ENCODE measurements around the gene CD4. TPM values are rescaled to one million over a fixed set of nuclear protein-coding genes. Genes with fewer than 3 reads are reported as not detected.
"Not testable (repeated sequence)": the region's sequence is repeated elsewhere in the genome, so short reads cannot be mapped to it uniquely, and the experiment has no call there.

Gene CD4
- 31.3 TPM for total RNA-seq
- long read RNA-seq, transcript CD4-201 (10 exons, 3,114 nt): major isoform, 30 of 47 reads
- long read RNA-seq, partial matches to known transcripts: 13 of 47 reads
- long read RNA-seq, other reads (novel, unspliced or antisense): 4 of 47 reads

- no peak for DNase-seq (ENCODE audit: low spot score)
These were observed at the start of gene CD4 for GRCh38 chr12:6788972-6789924. Gene CD4 (plus strand): TSS chr12:6789528. CDS start chr12:6800139, 10,611 bp downstream.

GRCh38 chr12:6742080-6742479 lies 47.2 kb upstream of the CD4 start:
- not testable (repeated sequence) for DNase-seq (ENCODE audit: low spot score)

DNA sequence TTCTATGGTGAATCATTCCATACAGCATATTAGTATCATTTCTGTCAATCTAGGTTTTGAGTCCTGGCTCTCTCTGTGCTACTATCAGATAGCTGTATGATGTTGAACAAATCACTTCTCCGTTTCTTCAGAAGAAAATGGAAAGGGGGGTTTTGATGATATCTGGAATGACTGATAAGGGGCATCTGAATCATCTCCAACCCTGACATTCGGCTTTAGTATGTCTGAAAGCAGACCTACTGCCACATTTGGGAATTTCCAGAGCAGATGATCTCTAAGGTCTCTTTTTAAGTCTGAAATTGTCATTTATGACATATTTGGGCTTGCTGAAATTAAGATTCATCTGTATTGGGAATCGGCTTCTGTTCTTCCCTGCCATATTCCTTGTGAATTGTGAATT lies 46.5 kb upstream of the CD4 start:
- no peak for DNase-seq (ENCODE audit: low spot score)

- DNase-seq (ENCODE audit: low spot score): not testable (repeated sequence)
These were observed 46.0 kb upstream of the CD4 start for GRCh38 chr12:6743300-6743699.

- DNase-seq (ENCODE audit: low spot score): no peak
These were observed 43.4 kb upstream of the CD4 start for GRCh38 chr12:6745741-6746525.

GRCh38 chr12:6747216-6747615 lies 42.1 kb upstream of the CD4 start:
- DNase-seq (ENCODE audit: low spot score): no peak

DNA sequence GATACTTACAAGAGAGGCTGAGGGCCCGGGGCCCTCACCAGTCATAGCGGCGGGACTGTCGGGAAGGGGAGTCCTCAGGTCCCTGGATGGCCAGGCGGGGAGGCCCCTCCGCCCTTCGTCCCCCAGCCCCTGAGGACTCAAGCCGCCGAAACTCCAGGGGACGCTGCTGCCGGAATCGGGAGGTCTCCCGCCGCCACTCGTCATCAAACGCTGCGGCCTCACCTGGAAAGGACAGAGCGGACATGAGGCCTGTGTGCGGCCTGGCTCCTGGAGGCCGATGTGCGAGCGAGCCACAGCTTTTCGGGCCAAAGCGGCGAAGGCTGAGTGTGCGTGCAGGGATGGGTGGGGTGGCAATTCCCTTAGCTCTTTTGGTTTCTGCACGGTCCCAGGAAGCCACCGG lies 40.6 kb upstream of the CD4 start:
- DNase-seq (ENCODE audit: low spot score): no peak

- no peak for DNase-seq (ENCODE audit: low spot score)
These were observed 38.8 kb upstream of the CD4 start for GRCh38 chr12:6750506-6750905.

- DNase-seq (ENCODE audit: low spot score): no peak
These were observed 37.6 kb upstream of the CD4 start for GRCh38 chr12:6751767-6752166.

DNA sequence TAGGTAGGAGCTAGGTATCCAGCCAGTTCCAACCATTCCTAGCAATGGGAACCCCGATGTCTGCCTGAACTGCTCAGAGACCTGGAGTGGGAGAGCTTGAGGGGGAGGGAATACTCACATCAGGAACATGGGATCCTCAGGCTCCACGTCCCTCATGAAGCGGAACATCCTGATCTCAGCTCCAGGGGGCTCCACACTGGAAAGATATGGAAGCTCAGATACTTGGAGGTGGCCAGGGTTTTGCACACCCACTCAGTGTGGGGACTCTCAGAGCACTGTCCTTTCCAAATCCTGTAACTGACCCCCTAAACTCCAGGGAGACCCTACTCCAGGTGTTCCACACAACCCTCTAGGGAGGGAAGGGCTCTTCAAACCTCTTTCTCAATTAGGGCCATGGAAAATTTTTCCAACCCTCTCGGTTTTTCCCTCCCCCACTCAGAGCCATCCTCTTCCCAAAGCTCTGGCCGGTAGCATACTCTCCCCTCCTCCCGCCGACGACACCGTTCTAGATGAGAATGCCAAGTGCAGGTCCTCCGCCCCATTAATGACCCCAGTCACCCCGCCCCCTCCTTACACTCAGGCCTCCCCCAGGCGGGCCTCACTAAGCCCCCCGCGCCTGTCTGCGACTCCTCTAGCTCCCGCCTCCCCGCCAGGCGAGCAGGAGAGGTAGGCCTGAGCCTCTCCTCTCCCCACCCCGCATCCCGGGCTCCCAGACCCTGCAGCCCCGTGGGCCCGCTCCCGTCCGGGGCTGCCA lies 37.0 kb upstream of the CD4 start:
- no peak for DNase-seq (ENCODE audit: low spot score)

GRCh38 chr12:6752921-6753771 lies 36.2 kb upstream of the CD4 start, which contains the start of gene MLF2:
Gene MLF2 (minus strand): TSS chr12:6753141. CDS start chr12:6752334, 807 bp downstream.
- peak; percentile 98 for DNase-seq (ENCODE audit: low spot score)

- DNase-seq (ENCODE audit: low spot score): no peak
These were observed 35.5 kb upstream of the CD4 start for GRCh38 chr12:6753772-6754356.

DNA sequence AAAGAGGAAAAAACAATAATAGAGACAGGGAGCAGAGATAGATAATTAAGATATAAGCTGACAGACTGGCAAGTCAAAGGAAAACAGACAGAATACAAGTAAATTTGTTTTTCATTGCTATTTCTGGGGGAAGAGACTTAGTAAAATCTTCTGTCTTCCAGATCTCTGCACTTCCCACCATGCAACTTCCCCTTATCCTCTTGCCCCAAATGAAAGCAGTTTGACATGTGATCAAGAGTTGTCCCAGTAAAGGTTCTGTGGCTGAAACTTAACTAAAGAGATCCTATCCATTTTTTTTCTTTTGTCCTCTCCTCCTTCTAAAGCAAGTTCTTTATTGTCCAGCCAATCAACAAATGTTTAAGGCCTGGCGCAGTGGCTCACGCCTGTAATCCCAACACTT lies 34.9 kb upstream of the CD4 start:
- DNase-seq (ENCODE audit: low spot score): no peak

DNA sequence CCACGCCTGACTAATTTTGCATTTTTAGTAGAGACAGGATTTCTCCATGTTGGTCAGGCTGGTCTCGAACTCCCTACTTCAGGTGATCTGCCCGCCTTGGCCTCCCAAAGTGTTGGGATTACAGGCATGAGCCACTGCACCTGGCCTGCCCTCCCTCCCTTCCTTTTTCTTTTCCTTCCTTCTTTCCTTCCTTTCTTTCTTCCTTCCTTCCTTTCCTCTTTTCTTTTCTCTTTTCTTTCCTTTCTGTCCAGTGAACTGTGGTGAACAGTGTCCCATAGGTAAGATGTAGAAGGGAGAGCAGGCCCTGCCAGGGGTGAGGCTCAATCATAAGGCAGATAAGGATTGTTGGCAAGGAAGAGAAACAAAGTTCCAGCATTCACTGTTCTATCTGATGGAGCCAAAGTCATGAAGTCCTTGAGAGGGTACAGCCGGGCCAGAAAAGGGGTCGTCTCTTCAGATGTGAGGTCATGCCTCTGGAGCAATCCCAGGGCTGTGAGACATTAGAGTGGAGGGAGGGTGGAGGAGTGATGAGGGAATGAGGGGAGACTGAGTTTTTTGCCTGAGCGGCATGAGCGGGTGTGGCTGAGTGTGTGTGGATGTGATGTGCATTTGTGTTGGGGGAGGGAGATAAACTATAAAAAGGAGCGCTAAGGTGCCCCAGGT lies 32.2 kb upstream of the CD4 start:
- no peak for DNase-seq (ENCODE audit: low spot score)

- no peak for DNase-seq (ENCODE audit: low spot score)
These were observed 30.7 kb upstream of the CD4 start for GRCh38 chr12:6758506-6759095.

GRCh38 chr12:6759741-6760140 lies 29.6 kb upstream of the CD4 start:
- DNase-seq (ENCODE audit: low spot score): no peak

GRCh38 chr12:6763380-6763779 lies 25.9 kb upstream of the CD4 start:
- DNase-seq (ENCODE audit: low spot score): no peak

- DNase-seq (ENCODE audit: low spot score): peak; percentile 94
These were observed 25.1 kb upstream of the CD4 start for GRCh38 chr12:6764011-6764828.
